ENCODE results near the gene PRTFDC1. TPM values are rescaled to one million over a fixed set of nuclear protein-coding genes. Genes with fewer than 3 reads are reported as not detected.

Gene PRTFDC1
- total RNA-seq, 2 donors from 2014 or later: 14.5 to 18.3 TPM

- Histone ChIP-seq H3K27me3 (ENCODE audit: control insufficient read depth, insufficient read depth, low read length, poor library complexity, severe bottlenecking) (no peaks in the 10 kb centered on the region), H3K9me3 (ENCODE audit: control insufficient read depth, low read length) (no peaks in the 10 kb centered on the region), H3K4me3 (ENCODE audit: low read length) (no peak overlapping the region), H3K27ac (ENCODE audit: low read depth, low read length) (no peak overlapping the region), H3K36me3 (ENCODE audit: control insufficient read depth, insufficient read depth, low read length) (no peaks in the 10 kb centered on the region), H3K9ac (ENCODE audit: extremely low read depth, low read length, poor library complexity, severe bottlenecking) (no peak overlapping the region), H3K4me1 (ENCODE audit: control insufficient read depth, insufficient read depth, low read length) (no peaks in the 10 kb centered on the region)
- no peaks in the 10 kb centered on the region for H3K27me3 Mint-ChIP-seq (ENCODE audit: insufficient read depth)
- H3K36me3 Mint-ChIP-seq (ENCODE audit: low read depth): peaks cover 2% of the 10 kb centered on the region
- H3K27ac Mint-ChIP-seq: no peak overlapping the region
- H3K4me1 Mint-ChIP-seq: peaks cover 10% of the 10 kb centered on the region
- DNase-seq: peak; percentile 32
- 86 to 95% methylated on average over 2 to 5 of the region's 5 CpGs for WGBS, 2 experiments (ENCODE audit: insufficient coverage in 1 of 2, insufficient read length in 1 of 2)
- H3K4me3 Mint-ChIP-seq: no peak overlapping the region
- no peaks in the 10 kb centered on the region for H3K9me3 Mint-ChIP-seq
- TF ChIP-seq, protein P1, sequence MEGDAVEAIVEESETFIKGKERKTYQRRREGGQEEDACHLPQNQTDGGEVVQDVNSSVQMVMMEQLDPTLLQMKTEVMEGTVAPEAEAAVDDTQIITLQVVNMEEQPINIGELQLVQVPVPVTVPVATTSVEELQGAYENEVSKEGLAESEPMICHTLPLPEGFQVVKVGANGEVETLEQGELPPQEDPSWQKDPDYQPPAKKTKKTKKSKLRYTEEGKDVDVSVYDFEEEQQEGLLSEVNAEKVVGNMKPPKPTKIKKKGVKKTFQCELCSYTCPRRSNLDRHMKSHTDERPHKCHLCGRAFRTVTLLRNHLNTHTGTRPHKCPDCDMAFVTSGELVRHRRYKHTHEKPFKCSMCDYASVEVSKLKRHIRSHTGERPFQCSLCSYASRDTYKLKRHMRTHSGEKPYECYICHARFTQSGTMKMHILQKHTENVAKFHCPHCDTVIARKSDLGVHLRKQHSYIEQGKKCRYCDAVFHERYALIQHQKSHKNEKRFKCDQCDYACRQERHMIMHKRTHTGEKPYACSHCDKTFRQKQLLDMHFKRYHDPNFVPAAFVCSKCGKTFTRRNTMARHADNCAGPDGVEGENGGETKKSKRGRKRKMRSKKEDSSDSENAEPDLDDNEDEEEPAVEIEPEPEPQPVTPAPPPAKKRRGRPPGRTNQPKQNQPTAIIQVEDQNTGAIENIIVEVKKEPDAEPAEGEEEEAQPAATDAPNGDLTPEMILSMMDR (conservative IDR thresholded peaks at IDR 0.05): no peak
Measured at GRCh38 chr10:24894309-24894708, 58.1 kb downstream of the PRTFDC1 start.

- 94 to 100% methylated on average over 1 to 2 of the region's 2 CpGs for WGBS, 2 experiments (ENCODE audit: insufficient coverage in 1 of 2, insufficient read length in 1 of 2)
- no peak overlapping the region for H3K9ac ChIP-seq (ENCODE audit: extremely low read depth, low read length, poor library complexity, severe bottlenecking)
Measured at GRCh38 chr10:24893127-24893526, 59.3 kb downstream of the PRTFDC1 start.

DNA sequence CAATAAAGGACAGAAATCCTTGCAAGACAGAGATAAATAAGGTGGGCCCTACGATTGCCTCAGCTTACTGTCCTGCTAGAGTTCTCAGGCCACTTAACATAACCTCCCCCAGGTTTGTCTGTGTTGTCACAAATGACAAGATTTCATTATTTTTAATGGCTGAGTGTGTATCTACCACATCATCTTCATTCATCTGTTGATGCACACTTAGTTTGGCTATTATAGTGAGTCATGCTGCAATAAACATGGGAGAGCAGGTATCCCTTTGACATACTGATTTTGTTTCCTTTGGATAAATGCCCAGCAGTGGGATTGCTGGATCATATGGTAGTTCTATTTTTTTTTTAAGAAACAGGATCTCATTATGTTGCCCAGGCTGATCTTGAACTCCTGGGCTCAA, 60.6 kb downstream of the PRTFDC1 start:
- Histone ChIP-seq H3K4me1 (ENCODE audit: control insufficient read depth, insufficient read depth, low read length) (no peaks in the 10 kb centered on the region), H3K9ac (ENCODE audit: extremely low read depth, low read length, poor library complexity, severe bottlenecking) (no peak overlapping the region), H3K27ac (ENCODE audit: low read depth, low read length) (no peak overlapping the region), H3K9me3 (ENCODE audit: control insufficient read depth, low read length) (no peaks in the 10 kb centered on the region), H3K4me3 (ENCODE audit: low read length) (no peak overlapping the region), H3K27me3 (ENCODE audit: control insufficient read depth, insufficient read depth, low read length, poor library complexity, severe bottlenecking) (no peaks in the 10 kb centered on the region), H3K36me3 (ENCODE audit: control insufficient read depth, insufficient read depth, low read length) (no peaks in the 10 kb centered on the region)
- H3K36me3 Mint-ChIP-seq (ENCODE audit: low read depth): no peaks in the 10 kb centered on the region
- WGBS, 2 experiments (ENCODE audit: insufficient coverage in 1 of 2, insufficient read length in 1 of 2): 90% methylated on average over 1 of the region's 1 CpG; no CpG with 5 or more reads in 1 of the 2 experiments
- H3K27ac Mint-ChIP-seq: no peak overlapping the region
- no peaks in the 10 kb centered on the region for H3K4me1 Mint-ChIP-seq
- H3K4me3 Mint-ChIP-seq: no peak overlapping the region
- TF ChIP-seq, protein P1 (conservative IDR thresholded peaks at IDR 0.05): no peak
- DNase-seq: no peak
- no peaks in the 10 kb centered on the region for H3K9me3 Mint-ChIP-seq
- no peaks in the 10 kb centered on the region for H3K27me3 Mint-ChIP-seq (ENCODE audit: insufficient read depth)

More at GRCh38 chr10:24893127-24893526, 59.3 kb downstream of the PRTFDC1 start:
- Mint-ChIP-seq H3K4me3 (no peak overlapping the region), H3K9me3 (no peaks in the 10 kb centered on the region), H3K36me3 (ENCODE audit: low read depth) (no peaks in the 10 kb centered on the region), H3K27ac (no peak overlapping the region), H3K4me1 (peaks cover 10% of the 10 kb centered on the region), H3K27me3 (ENCODE audit: insufficient read depth) (no peaks in the 10 kb centered on the region)
- Histone ChIP-seq H3K27ac (ENCODE audit: low read depth, low read length) (no peak overlapping the region), H3K4me1 (ENCODE audit: control insufficient read depth, insufficient read depth, low read length) (no peaks in the 10 kb centered on the region), H3K36me3 (ENCODE audit: control insufficient read depth, insufficient read depth, low read length) (no peaks in the 10 kb centered on the region), H3K4me3 (ENCODE audit: low read length) (no peak overlapping the region), H3K27me3 (ENCODE audit: control insufficient read depth, insufficient read depth, low read length, poor library complexity, severe bottlenecking) (no peaks in the 10 kb centered on the region), H3K9me3 (ENCODE audit: control insufficient read depth, low read length) (no peaks in the 10 kb centered on the region)
- DNase-seq: no peak
- TF ChIP-seq, protein P1 (conservative IDR thresholded peaks at IDR 0.05): no peak

Data from endodermal cell (in vitro differentiated cells).